Middle frontal gyrus (tissue), 1 donor: Measurements from ENCODE around the gene TFR2.

ENCODE experiments used
- DNase-seq: peaks from one replicate; pipeline ENCODE4 v3.0.0-alpha.2; 2015; ENCODE audit warnings: low spot score; ENCODE audit errors: extremely low spot score

TFR2 gene

DNA sequence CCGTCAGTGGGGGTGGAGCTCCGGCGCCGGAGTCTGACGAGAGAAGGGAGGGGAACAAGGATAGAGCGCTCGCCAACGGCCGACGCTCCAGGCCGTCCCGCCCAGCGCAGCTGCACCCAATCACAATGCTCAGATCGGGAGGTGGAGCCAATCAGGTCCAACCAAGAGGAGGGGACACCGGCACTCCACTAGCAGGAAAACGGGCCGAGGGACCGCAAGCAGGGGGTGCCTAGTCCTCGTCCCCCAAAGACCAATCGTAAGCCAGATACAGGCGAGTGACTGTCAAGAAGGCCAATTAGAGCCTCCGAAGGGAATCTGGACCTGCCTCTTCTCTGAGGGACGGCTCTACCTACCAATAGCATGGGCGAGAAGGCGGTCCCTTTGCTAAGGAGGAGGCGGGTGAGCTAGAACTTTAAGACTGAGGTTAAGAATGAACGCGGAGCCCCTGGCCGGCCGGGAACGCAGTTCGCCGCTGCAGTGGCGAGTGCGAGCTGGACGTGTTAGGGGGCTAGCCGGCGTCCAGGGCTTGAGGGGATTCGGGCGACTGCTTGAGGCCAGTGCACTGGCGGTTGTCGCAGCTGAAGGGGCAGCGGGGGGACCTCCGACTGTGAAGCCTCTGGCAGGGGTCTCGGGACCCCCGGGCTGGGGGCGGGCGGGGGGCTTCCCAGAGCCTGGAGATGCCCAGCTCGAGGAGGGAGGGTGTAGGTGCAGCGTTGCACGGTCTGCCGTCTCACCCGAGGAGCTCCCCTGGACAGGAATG is 54.9 kb downstream of the TFR2 start, which contains the start of gene FBXO24:
Gene FBXO24, plus strand, starts transcription at position 63 of the 760 bp plus-strand sequence. Its CDS starts 298 bp downstream, at position 361.
- DNase-seq = peak; percentile 99

- DNase-seq = no peak
Observed at GRCh38 chr7:100585511-100586265, 55.7 kb downstream of the TFR2 start, which contains the start of gene LRCH4. Gene LRCH4 (minus strand): TSS chr7:100586129. CDS start chr7:100586100, 29 bp downstream.

DNA sequence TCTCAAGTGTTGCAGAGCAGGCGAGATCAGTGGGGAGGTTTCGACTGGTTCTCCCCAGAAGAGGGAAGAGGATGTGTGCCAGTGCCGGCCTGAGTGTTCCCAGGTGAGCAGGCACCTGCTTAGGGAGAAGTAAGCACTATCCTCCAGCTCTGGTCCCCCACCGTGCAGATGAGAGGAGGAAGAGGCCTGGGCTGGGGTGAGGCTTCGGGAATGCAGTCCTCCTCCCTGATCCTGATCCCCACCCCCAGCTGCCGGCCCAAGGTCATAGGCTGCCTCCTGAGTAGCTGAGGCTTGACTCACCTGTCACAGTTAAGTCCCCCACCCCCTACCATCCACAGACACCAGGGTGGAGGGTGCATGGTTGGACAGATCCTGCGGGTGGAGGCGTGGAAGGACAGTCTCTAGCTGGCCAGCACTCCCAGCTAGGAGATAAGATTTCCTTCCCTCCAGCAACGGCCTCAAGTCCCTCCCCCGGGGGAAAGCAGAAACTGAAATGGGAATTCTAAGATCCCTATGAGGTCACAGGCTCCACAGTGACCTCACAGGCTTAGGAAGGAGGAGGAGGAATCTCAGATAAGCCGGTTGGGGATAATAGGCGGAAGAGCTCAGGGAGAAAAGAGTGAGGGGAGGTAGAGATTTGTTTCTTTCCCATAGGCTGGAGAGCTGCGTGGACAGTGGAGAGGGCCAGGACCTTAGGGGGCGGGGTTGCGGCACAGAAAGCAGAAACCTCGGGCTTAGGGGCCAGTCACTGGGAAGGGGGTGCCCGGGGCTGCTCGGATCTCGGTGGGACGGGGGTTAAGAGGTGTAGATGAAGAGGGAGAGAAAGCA is 56.5 kb downstream of the TFR2 start:
- no peak for DNase-seq

DNA sequence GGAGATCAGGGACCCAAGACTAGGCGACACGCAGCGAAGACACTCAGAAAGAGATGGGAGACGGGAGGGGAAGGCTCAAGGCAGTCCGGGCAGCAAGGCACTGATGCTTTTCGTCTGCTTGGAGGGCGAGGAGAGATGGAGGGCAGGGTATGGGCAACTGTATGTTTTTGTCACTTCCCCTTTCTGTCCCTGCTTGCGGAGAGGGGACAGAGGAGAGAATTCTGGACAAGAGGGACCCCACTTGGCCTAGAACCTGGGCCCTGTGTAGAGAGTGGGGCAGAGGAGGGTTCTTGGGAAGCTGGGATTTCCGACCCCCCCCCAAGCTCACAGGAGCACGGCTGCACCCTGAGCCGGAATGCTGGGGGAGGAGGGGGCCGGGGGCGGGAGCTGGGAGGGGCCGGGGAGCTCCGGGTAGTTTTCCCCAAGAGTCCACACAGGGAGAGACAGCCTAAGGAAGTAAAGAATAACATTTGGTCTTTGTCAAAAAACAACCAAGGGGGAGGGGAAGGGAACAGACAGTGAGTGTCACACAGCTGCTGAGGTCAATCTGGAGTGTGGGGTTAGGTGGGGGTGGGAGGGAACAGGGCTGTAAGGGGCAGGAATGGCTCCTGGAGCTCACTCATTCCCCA is 57.2 kb downstream of the TFR2 start:
- DNase-seq = no peak

- no peak for DNase-seq
Observed at GRCh38 chr7:100583132-100584053, 58.0 kb downstream of the TFR2 start.

DNA sequence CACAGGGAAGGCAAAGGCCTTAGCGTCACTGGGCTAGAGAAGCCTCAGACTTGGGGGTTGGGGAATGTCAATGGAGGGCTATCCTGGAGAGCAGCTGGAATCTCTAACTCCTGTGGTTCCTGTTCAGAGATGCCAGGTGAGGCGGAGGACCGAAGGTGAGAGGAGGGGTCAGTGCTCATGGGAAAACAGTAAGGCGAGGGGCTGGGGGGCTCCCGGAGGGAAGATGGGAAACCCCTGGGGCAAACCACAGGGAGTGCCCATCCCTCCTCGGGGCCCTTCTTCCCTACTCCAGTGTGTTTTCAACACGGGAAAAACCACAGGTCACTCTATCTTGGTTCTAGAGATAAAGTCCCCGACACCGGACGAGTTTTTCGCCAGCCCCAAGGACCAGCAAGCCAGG is 58.7 kb downstream of the TFR2 start:
- DNase-seq = no peak

- DNase-seq = no peak
Observed at GRCh38 chr7:100582041-100582579, 59.2 kb downstream of the TFR2 start.

DNA sequence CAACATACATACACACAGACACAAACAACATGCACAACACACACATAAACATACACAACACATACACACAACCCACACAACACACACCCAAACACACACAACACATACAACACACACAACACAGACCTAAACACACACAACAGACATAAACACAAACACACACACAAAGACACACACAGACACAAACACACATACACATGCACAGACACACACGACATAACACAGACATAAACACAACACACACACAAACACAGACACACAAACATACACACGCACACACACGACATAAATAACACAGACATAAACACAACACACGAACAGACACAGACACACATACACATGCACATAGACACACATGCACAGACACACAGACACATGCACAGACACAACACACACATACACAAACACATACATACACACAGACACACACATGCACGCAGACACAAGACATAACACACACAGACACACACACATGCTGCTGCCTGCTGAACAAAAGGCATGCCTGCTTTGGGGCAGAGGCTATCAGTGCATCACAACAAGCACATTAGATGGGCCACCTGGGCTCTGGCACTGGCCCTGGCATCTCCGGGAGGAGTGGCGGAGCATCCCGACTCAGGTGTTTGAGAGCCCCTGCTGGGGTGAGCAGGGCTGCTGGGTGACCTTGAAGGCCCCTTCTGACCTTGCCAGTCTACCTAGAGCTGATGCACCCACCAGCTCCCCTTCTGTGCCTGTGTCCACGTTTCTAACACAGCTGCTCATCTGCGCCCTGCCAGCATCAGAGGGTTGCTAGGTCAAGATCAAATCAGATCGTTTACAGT is 60.7 kb downstream of the TFR2 start:
- DNase-seq = no peak

- DNase-seq = no peak
Observed at GRCh38 chr7:100578246-100579183, 62.8 kb downstream of the TFR2 start.

GRCh38 chr7:100577507-100577906 is 63.8 kb downstream of the TFR2 start:
- DNase-seq = no peak

DNA sequence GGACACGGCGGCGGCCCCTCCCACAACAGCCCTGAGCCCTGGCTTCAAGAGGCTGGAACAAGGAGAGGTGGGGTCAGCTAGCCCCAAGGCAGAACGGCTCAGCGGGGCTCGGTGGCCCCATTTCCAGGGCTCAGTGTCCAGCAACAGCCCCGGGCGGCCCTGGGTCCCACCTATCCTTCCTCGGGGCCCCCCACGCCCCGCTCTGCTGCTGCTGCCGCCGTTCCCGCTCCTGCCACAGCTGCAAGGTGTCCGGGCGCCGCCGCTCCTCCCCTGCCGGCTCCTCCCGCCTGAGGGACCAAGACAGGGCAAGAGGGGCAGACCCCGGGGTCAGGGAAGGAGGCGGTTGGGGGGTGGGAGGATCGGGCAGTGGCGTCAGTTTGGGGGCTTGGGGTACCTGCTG is 64.2 kb downstream of the TFR2 start:
- DNase-seq = no peak

DNA sequence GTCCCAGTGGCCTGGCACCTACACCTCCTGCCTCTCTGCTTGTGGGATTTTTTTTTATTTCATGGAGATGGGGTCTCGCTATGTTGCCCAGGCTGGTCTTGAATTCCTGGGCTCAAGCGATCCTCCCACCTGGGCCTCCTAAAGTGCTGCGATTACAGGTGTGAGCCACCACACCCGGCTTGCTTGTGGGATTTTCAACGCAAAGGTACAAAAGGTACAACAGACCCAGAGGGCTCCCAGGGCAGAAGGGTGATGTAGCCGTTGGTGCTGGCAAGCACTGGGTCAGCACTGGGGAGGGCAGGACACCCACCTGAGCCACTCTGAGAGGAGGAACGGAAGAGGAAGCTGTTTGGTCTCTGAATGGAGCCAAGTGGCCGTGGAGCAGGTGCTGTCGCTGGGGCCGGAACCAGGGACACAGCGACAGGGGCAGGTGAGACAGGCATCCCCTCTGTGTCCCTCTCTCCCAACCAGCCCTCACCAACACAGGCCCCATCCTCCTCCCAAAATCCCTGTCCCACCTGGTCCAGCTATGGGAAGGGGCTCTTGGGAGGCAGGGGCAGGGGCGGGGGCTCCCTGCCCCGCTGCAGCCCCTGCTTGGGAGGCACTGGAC is 64.9 kb downstream of the TFR2 start:
- DNase-seq = no peak

- DNase-seq = no peak
Observed at GRCh38 chr7:100575746-100576383, 65.5 kb downstream of the TFR2 start.

DNA sequence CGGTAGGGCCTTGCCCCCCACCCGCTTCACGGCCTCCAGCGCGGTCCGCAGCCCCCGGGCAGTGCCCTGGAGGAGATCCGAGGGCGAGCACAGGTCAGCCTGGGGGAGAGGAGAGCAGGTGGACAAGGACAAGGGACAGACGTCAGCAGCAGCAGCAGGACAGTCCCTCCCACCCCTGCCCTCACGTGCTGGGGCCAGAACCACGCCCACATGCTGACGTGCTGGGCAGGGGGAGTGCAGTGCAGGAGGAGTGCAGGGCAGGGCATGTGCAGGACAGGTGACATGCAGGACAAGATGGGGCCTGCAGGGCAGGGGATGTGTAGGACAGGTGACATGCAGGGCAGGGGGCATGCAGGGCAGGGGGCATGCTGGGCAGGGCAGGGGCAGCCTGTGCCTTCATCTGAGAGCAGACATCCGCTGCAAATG is 66.1 kb downstream of the TFR2 start:
- DNase-seq = no peak

- DNase-seq = no peak
Observed at GRCh38 chr7:100574362-100575205, 66.8 kb downstream of the TFR2 start.
